ENCODE measurements around the gene PABPC1L.
A peak's percentile ranks its signal among the peaks of the same experiment; 100 is the strongest.

Gene PABPC1L

GRCh38 chr20:44963325-44964215 lies 53.7 kb downstream of the PABPC1L start:
- ChIA-PET CTCF (interaction anchor here (2.1 to 2.2 kb wide), 2 partner anchors 80 to 133 kb away, joined by 6 to 15 read pairs; no protein-coding TSS in a partner anchor), POLR2A (no interaction called here)
- H3K4me3 ChIP-seq (ENCODE audit: low read depth, low read length): no peak overlapping the region
- no peak for TF ChIP-seq CTCF (IDR thresholded peaks at IDR 0.05; ENCODE audit: insufficient read depth, low read length, missing control alignments)
- no peak for DNase-seq (ENCODE audit: low read depth, low spot score)

- H3K4me3 ChIP-seq (ENCODE audit: low read depth, low read length): peak overlapping the region; percentile 96
- no peak for TF ChIP-seq CTCF (IDR thresholded peaks at IDR 0.05; ENCODE audit: insufficient read depth, low read length, missing control alignments)
- POLR2A ChIA-PET: no interaction called here
- CTCF ChIA-PET: interaction anchor here (0.9 to 3.1 kb wide), 14 partner anchors 9 to 327 kb away, joined by 3 to 30 read pairs (median 4); no protein-coding TSS in a partner anchor
- no peak for DNase-seq (ENCODE audit: low read depth, low spot score)
These were observed 55.8 kb downstream of the PABPC1L start for GRCh38 chr20:44965651-44966029.

- ChIA-PET POLR2A (no interaction called here), CTCF (interaction anchor here (0.9 to 3.1 kb wide), 14 partner anchors 9 to 326 kb away, joined by 3 to 30 read pairs (median 4); no protein-coding TSS in a partner anchor)
- TF ChIP-seq CTCF (IDR thresholded peaks at IDR 0.05; ENCODE audit: insufficient read depth, low read length, missing control alignments): peak; percentile 71
- peak within 1 kb of the TSS; percentile 96 for H3K4me3 ChIP-seq (ENCODE audit: low read depth, low read length)
- DNase-seq (ENCODE audit: low read depth, low spot score): no peak
These were observed 56.4 kb downstream of the PABPC1L start, which contains the start of gene STK4 for GRCh38 chr20:44966030-44966961. Gene STK4 (plus strand): TSS chr20:44966512. CDS start chr20:44966569, 57 bp downstream.

- POLR2A ChIA-PET: no interaction called here
- peak overlapping the region; percentile 96 for H3K4me3 ChIP-seq (ENCODE audit: low read depth, low read length)
- no peak for DNase-seq (ENCODE audit: low read depth, low spot score)
- CTCF ChIA-PET: interaction anchor here (0.9 to 3.1 kb wide), 4 partner anchors 8 to 325 kb away, joined by 3 to 30 read pairs (median 4); no protein-coding TSS in a partner anchor
- no peak for TF ChIP-seq CTCF (IDR thresholded peaks at IDR 0.05; ENCODE audit: insufficient read depth, low read length, missing control alignments)
These were observed 57.4 kb downstream of the PABPC1L start for GRCh38 chr20:44967207-44967807.

DNA sequence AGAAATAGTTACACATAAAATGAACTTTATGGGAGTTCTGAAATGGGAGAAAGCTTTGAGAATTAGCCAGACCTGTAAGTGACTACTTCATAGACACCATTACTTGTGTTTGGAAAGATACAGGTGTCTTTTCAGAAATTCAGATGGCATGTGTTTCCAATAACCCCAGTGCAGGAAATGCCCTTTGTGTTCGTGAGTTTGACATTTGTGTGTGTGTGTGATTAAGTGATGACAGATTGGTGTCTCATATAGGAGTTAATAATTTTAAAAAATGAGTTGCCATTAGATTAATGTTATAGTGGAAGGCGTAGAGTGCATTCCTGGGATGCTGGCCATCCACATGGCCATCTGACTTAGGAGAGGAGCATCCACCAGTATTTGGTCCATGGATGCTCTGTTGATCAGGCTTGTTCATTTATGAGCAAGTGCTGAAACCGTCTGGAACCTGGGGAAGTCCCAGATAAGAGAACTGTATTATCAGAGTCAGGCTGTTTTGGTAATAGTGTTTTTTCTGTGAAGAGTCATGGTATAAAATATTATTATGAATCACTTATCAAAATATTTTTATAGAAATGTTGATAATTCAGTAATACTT lies 59.5 kb downstream of the PABPC1L start:
- CTCF ChIA-PET: interaction anchor here (0.9 to 1.9 kb wide), 4 partner anchors 11 to 394 kb away, joined by 3 to 5 read pairs (median 4); partner anchors contain the start of gene SYS1
- POLR2A ChIA-PET: no interaction called here
- TF ChIP-seq CTCF (IDR thresholded peaks at IDR 0.05; ENCODE audit: insufficient read depth, low read length, missing control alignments): no peak
- no peak overlapping the region for H3K4me3 ChIP-seq (ENCODE audit: low read depth, low read length)
- DNase-seq (ENCODE audit: low read depth, low spot score): no peak
